Embryonic facial prominence (tissue), 1 donor: ENCODE data around the gene KRTAP9-4.
"Not testable (repeated sequence)": the region's sequence is repeated elsewhere in the genome, so short reads cannot be mapped to it uniquely, and the experiment has no call there.

Source experiments
- DNase-seq: peaks from one replicate; pipeline ENCODE4 v3.0.0-alpha.2; 2016; ENCODE audit errors: extremely low spot score

The KRTAP9-4 gene

GRCh38 chr17:41265078-41265477, 15.6 kb downstream of the KRTAP9-4 start, which contains the start of gene KRTAP9-6:
Gene KRTAP9-6, plus strand, starts transcription at chr17:41265378. Its CDS starts 0 bp downstream, at chr17:41265378.
- DNase-seq = no peak

- DNase-seq = no peak
Measured at GRCh38 chr17:41267711-41268110, 18.2 kb downstream of the KRTAP9-4 start.

- not testable (repeated sequence) for DNase-seq
Measured at GRCh38 chr17:41271323-41271722, 21.8 kb downstream of the KRTAP9-4 start.

GRCh38 chr17:41271858-41272257, 22.4 kb downstream of the KRTAP9-4 start:
- DNase-seq = no peak

GRCh38 chr17:41275648-41276190, 26.2 kb downstream of the KRTAP9-4 start, which contains the start of gene KRTAP9-7:
Gene KRTAP9-7, plus strand, starts transcription at chr17:41275698. Its CDS starts 0 bp downstream, at chr17:41275698.
- not testable (repeated sequence) for DNase-seq

GRCh38 chr17:41278176-41278955, 28.9 kb downstream of the KRTAP9-4 start:
- no peak for DNase-seq

- no peak for DNase-seq
Measured at GRCh38 chr17:41284043-41284442, 34.6 kb downstream of the KRTAP9-4 start.

- DNase-seq = no peak
Measured at GRCh38 chr17:41284546-41284945, 35.1 kb downstream of the KRTAP9-4 start.

- no peak for DNase-seq
Measured at GRCh38 chr17:41287050-41287449, 37.6 kb downstream of the KRTAP9-4 start.

- DNase-seq = no peak
Measured at GRCh38 chr17:41294016-41294415, 44.5 kb downstream of the KRTAP9-4 start.

- peak; percentile 8 for DNase-seq
Measured at GRCh38 chr17:41296846-41297245, 47.4 kb downstream of the KRTAP9-4 start.

- no peak for DNase-seq
Measured at GRCh38 chr17:41298458-41299135, 49.1 kb downstream of the KRTAP9-4 start.
